Chondrocyte (in vitro differentiated cells): ENCODE data around the gene ZNF202. TPM values are rescaled to one million over a fixed set of nuclear protein-coding genes. Genes with fewer than 3 reads are reported as not detected.

Source experiments
- DNase-seq: peaks from one replicate; pipeline ENCODE4 v3.0.0; 2021; ENCODE audit warnings: mixed read lengths, low spot score
- H3K27ac Mint-ChIP-seq: one replicate; pipeline ENCODE4 v1.8.0; 2021; ENCODE audit warnings: mild to moderate bottlenecking, moderate library complexity, mixed read lengths; ENCODE audit not compliant: unreplicated experiment
- H3K27me3 Mint-ChIP-seq: 2 replicates; pipeline ENCODE4 v1.8.0; 2021; ENCODE audit warnings: low read depth, mixed read lengths
- H3K36me3 Mint-ChIP-seq: 2 replicates; pipeline ENCODE4 v1.8.0; 2021; ENCODE audit warnings: low read depth, mixed read lengths
- H3K4me1 Mint-ChIP-seq: 2 replicates; pipeline ENCODE4 v1.8.0; 2021; ENCODE audit warnings: low read depth, mild to moderate bottlenecking, mixed read lengths
- H3K4me3 Mint-ChIP-seq: one replicate; pipeline ENCODE4 v1.8.0; 2021; ENCODE audit warnings: mild to moderate bottlenecking, moderate library complexity, mixed read lengths; ENCODE audit not compliant: unreplicated experiment
- H3K9me3 Mint-ChIP-seq: 2 replicates; pipeline ENCODE4 v1.8.0; 2021; ENCODE audit warnings: low read depth, mixed read lengths
- CTCF ChIP-seq: fragments of 200-600 bp; sonication (generic); IDR thresholded peaks from 2 replicates; pipeline ENCODE4 v1.5.0; 2021; ENCODE audit warnings: antibody characterized with exemption, mild to moderate bottlenecking, moderate library complexity
- total RNA-seq: library from RNA; stranded (reverse); gene quantifications from 3 replicates; pipeline ENCODE4 v1.2.1, GENCODE V29; 2021

The ZNF202 gene
- total RNA-seq, 1 donor from 2014 or later: 10.0 TPM

- no peaks in the 10 kb centered on the region for H3K9me3 Mint-ChIP-seq
- H3K4me1 Mint-ChIP-seq: peaks cover 20% of the 10 kb centered on the region
- TF ChIP-seq CTCF: no peak
- H3K27me3 Mint-ChIP-seq: peaks cover 17% of the 10 kb centered on the region
- DNase-seq: no peak
- peak overlapping the region; percentile 78 for H3K4me3 Mint-ChIP-seq
- peak overlapping the region; percentile 90 for H3K27ac Mint-ChIP-seq
- peaks cover 4% of the 10 kb centered on the region for H3K36me3 Mint-ChIP-seq
Observed at GRCh38 chr11:123742031-123742723, 717 bp upstream of the ZNF202 start.

- TF ChIP-seq CTCF: no peak
- no peaks in the 10 kb centered on the region for H3K9me3 Mint-ChIP-seq
- DNase-seq: no peak
- H3K36me3 Mint-ChIP-seq: peaks cover 4% of the 10 kb centered on the region
- H3K4me1 Mint-ChIP-seq: peaks cover 20% of the 10 kb centered on the region
- peak overlapping the region; percentile 84 for H3K27ac Mint-ChIP-seq
- H3K4me3 Mint-ChIP-seq: peak overlapping the region; percentile 78
- H3K27me3 Mint-ChIP-seq: peaks cover 15% of the 10 kb centered on the region
Observed at GRCh38 chr11:123740787-123741158, 687 bp downstream of the ZNF202 start.

- no peak for TF ChIP-seq CTCF
- peaks cover 20% of the 10 kb centered on the region for H3K4me1 Mint-ChIP-seq
- H3K27me3 Mint-ChIP-seq: no peaks in the 10 kb centered on the region
- H3K9me3 Mint-ChIP-seq: no peaks in the 10 kb centered on the region
- no peak for DNase-seq
- no peak overlapping the region for H3K27ac Mint-ChIP-seq
- H3K4me3 Mint-ChIP-seq: no peak overlapping the region
- H3K36me3 Mint-ChIP-seq: peaks cover 6% of the 10 kb centered on the region
Observed at GRCh38 chr11:123738374-123738773, 3.1 kb downstream of the ZNF202 start.

- Mint-ChIP-seq H3K36me3 (peaks cover 6% of the 10 kb centered on the region), H3K4me1 (peaks cover 12% of the 10 kb centered on the region), H3K4me3 (no peak overlapping the region), H3K9me3 (no peaks in the 10 kb centered on the region), H3K27me3 (no peaks in the 10 kb centered on the region), H3K27ac (no peak overlapping the region)
- no peak for DNase-seq
- no peak for TF ChIP-seq CTCF
Observed at GRCh38 chr11:123736769-123737168, 4.7 kb downstream of the ZNF202 start.

- H3K4me1 Mint-ChIP-seq: no peaks in the 10 kb centered on the region
- no peak for TF ChIP-seq CTCF
- H3K9me3 Mint-ChIP-seq: peaks cover 18% of the 10 kb centered on the region
- no peak for DNase-seq
- no peak overlapping the region for H3K27ac Mint-ChIP-seq
- no peaks in the 10 kb centered on the region for H3K27me3 Mint-ChIP-seq
- H3K4me3 Mint-ChIP-seq: no peak overlapping the region
- peaks cover 58% of the 10 kb centered on the region for H3K36me3 Mint-ChIP-seq
Observed at GRCh38 chr11:123729602-123730001, 11.9 kb downstream of the ZNF202 start.
